OCI-M2 (cell line): ENCODE data around the gene PRKX.
"Not testable (repeated sequence)": the region's sequence is repeated elsewhere in the genome, so short reads cannot be mapped to it uniquely, and the experiment has no call there.

Source experiments
- DNase-seq: peaks from one replicate; lab custom pipeline; 2025; ENCODE audit not compliant: unreplicated experiment; lab: John Stamatoyannopoulos, UW

PRKX gene

GRCh38 chrX:3585719-3586118, 127.7 kb downstream of the PRKX start:
- no peak for DNase-seq

- DNase-seq, result no peak
Observed at GRCh38 chrX:3584415-3584996, 128.9 kb downstream of the PRKX start.

- DNase-seq, result no peak
Observed at GRCh38 chrX:3582451-3582850, 131.0 kb downstream of the PRKX start.

GRCh38 chrX:3581609-3582108, 131.8 kb downstream of the PRKX start:
- DNase-seq, result no peak

- no peak for DNase-seq
Observed at GRCh38 chrX:3577551-3577950, 135.9 kb downstream of the PRKX start.

- no peak for DNase-seq
Observed at GRCh38 chrX:3576886-3577501, 136.5 kb downstream of the PRKX start.

- DNase-seq, result no peak
Observed at GRCh38 chrX:3567686-3568085, 145.8 kb downstream of the PRKX start.

GRCh38 chrX:3563451-3563850, 150.0 kb downstream of the PRKX start:
- no peak for DNase-seq

GRCh38 chrX:3560010-3560409, 153.4 kb downstream of the PRKX start:
- DNase-seq, result not testable (repeated sequence)
